Body of pancreas (tissue), 4 donors: ENCODE data around the gene CCT8.

Source experiments
- POLR2A ChIP-seq, 3 donors: fragments of 450-650 bp; IDR thresholded peaks; one replicate each; pipeline ENCODE4 v1.6.1; 2016; ENCODE audit warnings: antibody characterized with exemption in 3 of 3, mild to moderate bottlenecking in 2 of 3
- TF ChIP-seq, protein P1 (sequence below), 7 experiments: fragments of 450-650 bp in 4 of 7; fragments of 200-600 bp in 3 of 7; sonication (generic) in 3 of 7; IDR thresholded peaks; one replicate each; pipeline ENCODE4 v1.5.1; 2016 to 2019; ENCODE audit warnings: antibody characterized with exemption in 7 of 7

DNA sequence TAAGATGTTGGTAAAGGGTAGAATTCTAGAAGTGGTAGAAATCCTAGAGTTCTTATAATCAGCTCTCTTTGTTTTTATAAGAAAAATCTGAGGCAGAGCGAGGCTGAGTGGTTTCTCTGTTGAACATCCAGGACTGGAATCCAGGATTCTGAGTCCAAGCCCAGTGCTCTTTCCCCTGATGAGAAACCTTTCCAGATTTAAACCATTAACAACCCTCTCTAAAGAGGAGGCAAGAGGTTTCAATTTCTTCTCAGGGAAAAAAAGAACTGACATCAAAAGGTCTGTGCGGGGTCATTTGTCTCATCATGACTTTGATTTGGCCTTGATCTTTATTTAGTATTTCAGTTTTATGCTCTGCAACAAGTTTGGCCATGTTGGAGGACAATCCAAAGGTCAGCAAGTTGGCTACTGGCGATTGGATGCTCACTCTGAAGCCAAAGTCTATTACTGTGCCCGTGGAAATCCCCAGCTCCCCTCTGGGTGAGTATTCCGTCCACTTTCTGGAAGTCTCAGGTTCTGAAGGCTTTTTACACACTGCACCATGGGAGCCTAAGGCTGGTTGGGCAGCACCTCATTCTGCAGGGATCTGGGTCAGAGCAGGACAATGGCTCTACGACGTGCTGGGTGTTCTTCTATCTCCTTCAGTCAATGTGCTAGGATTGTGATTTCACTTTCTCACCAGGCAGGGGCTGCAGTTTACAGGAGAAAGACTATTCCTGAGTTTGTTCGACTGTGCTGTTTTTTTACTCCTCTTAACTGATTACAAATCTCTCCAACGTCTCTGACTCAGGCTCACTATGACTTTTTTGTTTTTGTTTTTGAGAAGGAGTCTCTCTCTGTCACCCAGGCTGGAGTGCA, 18.9 kb upstream of the CCT8 start:
- TF ChIP-seq, protein P1, sequence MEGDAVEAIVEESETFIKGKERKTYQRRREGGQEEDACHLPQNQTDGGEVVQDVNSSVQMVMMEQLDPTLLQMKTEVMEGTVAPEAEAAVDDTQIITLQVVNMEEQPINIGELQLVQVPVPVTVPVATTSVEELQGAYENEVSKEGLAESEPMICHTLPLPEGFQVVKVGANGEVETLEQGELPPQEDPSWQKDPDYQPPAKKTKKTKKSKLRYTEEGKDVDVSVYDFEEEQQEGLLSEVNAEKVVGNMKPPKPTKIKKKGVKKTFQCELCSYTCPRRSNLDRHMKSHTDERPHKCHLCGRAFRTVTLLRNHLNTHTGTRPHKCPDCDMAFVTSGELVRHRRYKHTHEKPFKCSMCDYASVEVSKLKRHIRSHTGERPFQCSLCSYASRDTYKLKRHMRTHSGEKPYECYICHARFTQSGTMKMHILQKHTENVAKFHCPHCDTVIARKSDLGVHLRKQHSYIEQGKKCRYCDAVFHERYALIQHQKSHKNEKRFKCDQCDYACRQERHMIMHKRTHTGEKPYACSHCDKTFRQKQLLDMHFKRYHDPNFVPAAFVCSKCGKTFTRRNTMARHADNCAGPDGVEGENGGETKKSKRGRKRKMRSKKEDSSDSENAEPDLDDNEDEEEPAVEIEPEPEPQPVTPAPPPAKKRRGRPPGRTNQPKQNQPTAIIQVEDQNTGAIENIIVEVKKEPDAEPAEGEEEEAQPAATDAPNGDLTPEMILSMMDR (IDR thresholded peaks at IDR 0.05), result no peak
- TF ChIP-seq POLR2A (IDR thresholded peaks at IDR 0.05), result no peak
